NAMALWA (cell line): ENCODE results near the gene FOXP1.

Experiments
- DNase-seq: peaks from one replicate; pipeline ENCODE4 v3.0.0-alpha.2; 2015; ENCODE audit warnings: low spot score

FOXP1 gene

DNA sequence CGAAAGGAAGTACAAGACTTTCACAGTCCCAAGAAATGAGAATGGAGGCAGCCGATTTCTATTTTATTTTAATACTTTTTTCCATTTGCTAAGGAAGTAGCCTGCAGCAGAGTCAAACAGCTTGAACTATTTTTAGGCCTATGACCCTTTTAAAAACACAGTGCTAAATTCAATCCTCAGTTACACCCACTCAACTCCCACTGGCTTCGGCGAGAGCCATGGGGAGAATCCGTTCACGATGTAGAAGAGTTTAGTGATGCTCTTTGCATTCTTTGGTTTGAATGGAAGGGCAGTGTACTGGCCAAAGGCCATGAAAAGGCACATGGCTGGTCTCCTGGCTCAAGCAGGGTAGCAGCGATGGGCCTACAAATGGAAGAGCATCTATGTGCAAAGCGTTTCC lies 343.5 kb downstream of the FOXP1 start:
- DNase-seq: no peak

DNA sequence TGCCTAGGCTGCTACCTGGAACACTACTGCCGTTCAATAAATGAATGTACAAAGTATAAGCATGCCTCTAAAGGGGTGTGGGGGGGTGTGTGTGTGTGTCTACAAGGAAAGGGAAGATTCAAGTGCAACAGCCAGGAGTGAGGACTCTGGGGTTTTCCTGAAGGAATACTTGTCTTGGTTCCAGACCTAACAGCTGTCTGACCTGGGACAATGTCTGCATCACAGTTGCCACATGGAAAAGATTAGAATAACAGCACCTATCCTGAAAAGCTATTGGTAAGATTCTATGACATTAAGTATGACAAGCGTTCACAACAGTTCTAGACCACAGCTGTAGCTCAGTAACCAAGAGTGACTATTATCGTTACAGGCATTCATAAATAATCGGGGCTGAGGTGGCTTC lies 345.2 kb downstream of the FOXP1 start:
- no peak for DNase-seq

DNA sequence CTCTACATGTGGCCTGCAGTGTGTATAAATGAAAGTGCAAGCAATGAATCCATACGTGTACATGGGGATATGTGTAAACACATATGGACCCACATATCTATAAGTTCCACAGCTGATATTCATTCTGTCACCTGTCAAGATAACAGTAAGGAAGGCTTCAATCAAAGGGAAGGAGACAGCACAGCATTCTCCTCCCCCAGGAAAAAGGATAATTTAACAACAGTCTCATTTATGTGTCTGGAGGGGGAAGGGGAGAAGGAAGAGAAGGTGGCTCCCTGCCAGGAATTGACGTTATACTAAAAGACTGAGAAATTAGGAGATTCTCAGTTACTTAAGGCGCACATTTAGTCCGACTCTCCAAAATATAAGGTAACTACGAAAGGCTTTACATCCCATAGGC lies 345.9 kb downstream of the FOXP1 start:
- DNase-seq: no peak

DNA sequence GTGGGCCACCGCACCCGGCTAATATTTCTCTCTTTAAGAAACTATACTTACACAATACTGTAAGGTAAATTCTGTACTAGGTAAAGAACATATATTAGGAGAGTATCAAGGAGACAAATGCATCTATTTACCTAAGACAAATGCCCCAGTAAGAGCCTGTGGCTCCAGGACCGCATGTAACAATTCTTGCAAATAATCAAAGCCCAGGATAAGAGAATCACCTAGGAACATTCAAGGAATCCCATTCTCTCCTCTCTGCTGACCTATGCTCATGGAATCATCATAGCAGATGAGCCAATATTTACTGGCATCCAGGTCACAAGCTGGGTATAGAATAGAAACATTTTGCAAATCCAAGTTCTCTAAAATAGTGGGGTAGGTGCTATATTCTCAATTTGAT lies 347.7 kb downstream of the FOXP1 start:
- DNase-seq: no peak

DNA sequence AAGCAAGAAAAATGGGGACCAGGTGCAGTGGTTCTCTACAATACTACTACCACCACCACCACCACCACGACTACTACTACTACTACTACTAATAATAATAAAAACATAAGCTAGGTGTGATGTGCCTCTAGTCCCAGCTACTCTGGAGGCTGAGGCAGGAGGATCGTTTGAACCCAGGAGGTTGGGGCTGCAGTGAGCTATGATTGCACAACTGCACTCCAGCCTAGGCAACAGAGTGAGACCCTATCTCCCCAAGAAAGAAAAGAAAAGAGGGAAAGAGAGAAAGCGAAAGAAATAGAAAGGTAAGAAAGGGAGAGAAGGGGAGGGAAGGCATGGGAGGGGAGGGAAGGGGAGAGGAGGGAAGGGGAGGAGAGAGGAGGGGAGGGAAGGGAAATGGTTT lies 350.6 kb downstream of the FOXP1 start:
- no peak for DNase-seq

DNA sequence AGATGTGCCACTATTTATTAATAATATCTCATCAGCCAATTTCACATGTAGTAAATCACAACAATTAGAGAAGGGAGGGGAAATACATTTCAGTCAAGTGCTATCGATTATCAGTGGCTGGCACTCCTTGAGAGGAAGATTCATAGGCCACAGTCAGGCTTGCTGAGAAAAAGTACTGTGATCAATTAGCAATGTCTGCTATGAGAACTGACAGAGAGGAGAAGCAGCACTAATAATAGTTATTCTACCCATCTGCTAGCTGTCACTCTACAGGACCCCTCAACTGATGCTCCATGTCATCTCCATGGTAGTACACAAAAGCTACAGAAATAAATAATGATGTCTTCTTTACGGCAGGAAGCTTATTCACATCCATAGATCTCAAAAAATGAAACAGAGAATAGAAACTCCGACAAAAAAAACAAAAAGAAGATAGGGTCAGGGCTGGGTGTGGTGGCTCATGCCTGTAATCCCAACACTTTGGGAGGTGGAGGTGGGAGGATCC lies 351.3 kb downstream of the FOXP1 start:
- DNase-seq: no peak

DNA sequence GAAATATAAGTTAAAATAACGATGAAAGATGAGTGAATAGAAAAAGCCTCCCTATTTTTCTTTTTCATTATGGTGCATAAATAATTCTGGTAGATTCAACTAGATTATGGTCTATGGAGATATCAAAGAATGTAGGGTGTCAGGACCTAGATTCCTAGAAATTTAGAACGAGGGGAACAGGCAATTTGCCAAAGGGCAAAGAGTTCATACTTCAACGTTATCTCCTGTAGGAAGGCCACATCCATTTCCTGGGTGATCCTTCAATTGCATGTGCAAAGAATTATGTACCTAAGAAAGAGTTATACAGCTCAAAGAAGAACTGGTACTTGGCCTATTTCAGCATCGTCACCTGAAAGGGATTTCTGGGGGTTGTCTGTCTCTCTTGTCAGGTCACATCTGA lies 351.8 kb downstream of the FOXP1 start:
- no peak for DNase-seq

DNA sequence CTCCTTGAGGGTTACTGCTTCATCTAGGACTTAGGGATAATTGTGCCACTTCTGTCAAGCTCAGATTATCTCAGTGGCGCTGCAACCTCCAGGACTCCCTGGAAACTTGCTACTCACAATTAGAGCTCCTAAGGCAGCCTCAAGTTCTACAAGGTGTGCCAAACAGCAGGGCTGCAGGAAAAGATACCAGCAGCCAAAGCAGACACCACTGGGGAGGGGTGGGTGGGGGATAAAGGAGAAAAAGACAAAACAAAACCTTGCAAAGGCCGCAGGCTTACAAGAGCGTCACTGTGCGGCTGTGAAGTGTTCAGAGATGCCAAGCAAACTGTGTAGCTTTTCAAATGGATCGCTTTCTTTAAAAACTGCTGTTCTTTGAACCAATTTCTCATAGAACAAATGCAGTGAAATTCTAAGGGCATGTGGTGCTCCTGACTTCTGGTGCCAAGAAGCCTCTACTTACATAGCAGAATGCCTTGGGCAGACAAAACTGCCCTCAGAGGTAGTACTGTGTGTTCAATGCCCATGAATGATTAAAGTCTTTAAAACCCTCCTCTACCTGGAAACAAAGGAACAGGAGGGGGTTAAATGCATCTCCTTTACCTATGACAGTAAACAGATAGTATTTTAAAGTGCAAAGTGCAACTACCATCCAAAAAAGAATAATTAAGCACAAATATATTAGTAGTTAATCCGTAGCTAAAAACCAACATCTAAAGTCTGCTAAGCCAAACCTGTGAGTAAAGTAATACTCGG lies 353.4 kb downstream of the FOXP1 start:
- no peak for DNase-seq

DNA sequence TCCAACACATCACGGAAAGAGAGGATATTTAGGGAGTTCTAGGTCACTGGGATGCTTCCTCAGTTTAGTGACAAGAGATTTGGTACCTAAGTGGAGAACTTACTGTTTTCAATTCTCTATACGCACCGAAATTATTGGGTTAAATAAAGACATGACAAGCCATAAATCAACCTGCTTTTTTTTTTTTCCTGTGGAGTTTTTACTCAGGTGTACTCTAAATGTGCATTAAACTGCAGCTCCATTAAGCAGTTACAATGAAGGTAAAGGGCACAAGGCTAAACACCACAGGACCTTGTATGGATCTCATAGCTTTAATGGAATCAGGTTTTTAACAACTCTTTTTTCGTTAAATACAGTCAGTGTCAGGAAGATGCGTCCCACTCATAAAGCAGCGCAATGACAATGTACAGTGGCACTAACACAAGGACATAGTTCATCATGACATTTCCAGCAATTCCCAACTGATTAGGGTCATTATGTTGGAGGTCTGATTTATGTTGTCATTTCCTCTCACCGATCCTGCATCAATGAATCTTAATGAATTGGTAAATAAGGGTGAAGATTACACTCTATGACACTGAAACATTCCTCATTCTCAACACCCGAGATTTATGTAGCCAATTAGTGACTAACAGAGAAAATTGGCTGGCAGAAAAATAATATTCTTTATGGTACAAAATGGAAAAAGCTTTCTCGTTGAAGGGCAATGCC lies 355.2 kb downstream of the FOXP1 start:
- no peak for DNase-seq

DNA sequence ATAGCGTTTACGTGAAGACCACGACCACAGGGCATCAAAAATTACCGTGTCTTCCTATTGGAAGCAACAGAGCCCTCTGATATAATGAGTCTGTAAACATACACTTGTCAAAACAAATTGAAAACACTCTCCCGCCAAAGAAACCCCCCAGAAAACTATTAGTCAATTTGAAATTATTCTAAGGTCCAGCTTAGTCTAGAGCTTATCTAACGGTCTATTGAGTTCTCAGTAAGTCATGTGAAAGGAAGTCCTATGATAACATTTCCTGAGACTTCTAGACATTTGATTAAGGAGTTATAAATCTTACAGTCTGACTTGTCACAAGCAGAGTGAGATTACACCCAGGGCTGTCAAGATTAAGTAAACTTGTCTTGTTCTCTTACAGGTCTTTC lies 356.3 kb downstream of the FOXP1 start:
- DNase-seq: no peak

DNA sequence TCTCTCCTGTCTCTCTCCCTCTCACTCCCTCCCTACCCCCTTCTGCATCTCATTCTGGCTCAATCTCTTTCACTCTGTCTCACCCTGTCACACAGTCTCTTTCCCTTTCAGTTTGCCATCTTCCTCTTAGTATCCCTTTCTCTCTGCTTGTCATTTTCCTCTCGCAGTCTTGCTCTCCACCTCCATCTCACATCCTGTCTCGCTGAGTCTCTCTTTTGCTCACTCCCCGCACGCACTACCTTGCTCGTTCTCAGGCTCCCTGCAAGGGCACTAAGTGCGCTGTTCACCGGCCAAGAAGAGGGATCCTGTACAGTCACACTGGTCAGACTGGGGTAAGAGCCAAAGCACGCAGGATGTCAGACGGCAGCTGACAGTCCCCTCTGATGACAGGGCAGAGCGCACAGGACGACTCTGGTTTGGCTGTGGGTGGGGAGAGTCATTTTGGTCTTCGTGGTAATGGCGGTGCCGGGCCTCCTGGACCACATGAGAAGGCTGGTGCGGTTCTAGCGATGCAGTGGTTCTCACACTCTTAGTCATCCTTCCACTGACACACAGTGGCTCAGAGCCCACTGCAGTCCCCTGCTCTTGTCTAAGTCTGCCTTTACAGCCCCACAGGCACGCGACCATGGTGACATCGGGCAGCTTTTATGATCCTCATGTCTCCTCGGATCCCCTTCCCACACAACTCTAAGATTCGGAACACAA lies 356.8 kb downstream of the FOXP1 start:
- no peak for DNase-seq

DNA sequence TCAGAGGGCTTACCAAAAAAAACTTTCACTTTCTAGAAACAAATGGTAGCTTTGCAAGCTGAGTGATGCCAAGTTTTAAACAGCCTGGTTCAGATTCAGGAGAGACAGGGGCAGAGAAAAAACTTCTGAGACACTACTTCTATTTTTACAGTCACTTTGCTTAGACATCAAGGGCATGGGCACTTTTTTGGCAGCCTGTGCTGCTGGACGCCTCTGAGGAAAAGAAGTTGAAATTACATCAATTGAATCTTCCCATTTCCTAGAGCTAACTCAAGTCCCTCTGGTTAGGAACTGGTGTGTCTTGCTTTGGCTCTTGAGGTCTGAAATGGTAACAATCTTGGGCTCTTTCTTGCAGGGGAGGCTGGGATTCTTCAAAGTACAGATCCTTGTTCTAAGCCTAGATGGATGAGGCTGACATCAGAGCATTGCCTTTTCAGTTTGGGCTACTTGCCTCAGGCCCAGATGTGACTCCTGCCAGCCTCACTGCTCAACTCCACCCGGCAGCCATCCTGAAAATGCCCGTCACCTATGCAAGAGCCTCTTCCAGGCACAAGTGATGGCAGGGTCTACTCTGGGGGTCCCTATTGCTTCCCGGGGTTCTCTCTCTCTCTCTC lies 357.5 kb downstream of the FOXP1 start:
- no peak for DNase-seq

DNA sequence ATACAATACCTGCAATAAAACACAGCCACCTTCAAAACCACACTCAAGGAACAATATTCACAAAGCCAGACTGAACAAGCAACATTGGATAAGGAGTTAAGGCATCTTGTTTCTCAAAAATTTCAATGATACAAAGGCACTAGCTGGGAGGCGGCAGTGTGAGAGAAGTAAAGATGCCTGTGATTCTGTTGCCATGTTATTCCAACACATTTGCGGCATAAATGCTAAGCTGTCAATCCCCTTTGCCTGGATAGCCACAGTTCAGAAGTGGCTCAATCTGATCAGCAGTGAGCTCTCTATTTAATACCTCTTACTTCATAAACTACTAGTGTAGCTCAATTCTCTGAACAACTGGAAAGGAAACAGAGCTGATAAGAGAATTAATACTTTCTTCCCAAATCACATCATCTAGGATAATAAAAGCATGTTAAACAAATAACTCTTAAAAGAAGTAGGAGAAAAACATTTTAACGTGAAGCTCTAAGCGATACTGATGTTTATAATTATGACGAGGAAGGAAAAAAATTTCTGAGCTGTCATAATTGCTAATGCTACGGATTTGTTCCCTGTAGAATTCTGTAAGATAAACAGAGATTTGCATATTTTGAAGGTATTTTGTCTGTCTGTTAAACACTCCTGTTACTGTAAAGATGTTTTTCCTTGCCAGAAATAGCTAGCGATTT lies 358.4 kb downstream of the FOXP1 start:
- no peak for DNase-seq

DNA sequence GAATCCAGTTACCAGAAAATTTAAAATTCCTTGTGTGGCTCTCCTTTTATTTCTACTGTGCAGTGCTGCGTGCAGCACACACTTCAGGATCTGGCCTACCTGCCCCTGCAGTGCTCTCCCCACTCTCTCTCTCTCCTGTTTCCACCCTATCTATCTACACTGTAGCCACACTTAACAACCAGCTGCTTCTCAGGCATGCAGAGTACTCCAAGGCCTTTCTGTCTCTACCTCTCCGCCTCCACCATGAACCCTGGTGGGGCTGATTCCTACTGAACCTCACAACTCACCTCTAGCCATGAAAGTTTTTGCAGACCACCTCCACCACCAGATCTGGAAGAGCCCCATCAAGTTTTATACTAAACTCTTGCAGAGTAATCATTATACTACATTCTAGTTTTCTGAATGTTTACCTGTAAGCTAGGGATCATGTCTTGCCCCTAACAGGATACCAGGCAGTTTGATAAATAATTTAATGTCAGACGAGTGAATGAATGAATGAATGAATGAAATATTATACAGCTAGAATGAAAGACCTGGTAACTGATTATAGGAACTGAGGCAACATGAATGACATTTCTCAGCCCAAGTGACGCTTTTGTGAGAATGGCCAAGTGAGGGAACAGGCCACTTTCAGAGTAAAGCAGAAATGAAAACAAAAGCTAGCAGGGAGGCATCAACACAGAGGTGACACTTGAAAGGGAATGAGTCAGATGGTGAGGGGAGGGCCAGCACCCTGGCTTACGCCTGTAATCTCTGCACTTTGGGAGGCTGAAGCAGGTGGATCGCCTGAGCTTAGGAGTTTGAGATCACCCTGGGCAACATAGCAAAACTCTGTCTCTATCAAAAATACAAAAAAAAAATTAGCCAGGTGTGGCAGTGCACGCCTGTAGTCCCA lies 363.5 kb downstream of the FOXP1 start:
- no peak for DNase-seq

DNA sequence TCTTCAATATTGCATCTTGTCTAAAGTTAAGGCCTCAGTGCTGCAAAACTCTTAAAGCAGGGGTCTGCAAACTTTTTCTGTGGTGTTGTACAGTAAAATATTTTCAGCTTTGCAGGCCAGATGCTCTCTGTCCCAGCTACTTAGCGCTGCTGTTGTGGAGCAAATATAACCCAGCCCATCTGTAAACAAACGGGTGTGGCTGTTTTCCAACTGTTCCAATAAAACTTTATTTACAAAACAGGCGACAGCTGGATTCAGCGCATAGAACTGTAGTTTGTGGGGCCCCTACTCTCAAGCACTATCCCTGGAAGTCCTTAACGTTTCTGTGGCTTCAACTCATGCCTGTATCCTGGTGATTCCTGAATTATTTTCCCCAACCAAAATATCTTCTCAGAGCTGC lies 365.0 kb downstream of the FOXP1 start:
- no peak for DNase-seq

DNA sequence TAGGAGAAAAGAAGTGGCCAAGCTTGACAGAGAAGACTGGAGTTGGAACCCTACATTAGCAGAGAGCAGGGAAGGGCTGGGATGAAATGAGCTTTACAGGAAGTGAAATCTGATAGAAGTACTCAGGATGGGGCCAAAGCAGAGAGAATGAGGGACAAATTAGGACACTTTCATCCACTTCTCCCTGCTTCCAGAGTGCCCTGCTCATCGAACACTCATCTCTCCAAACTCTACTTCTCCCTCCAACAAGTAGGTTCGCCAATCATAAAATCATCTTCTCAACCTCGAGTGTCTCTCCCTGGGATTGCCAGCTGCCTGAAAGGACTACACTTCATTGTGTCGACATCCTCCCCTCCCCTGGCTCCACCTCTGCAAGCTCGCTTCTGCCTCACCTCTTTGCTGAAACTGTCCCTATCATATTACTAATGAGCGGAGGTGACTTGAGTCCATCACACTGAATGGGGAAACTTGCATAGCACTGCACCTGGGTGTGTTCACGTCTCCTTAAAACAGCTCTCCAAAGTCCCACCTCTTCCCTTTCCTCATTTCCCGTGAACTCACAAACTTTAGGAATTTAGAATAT lies 365.8 kb downstream of the FOXP1 start:
- DNase-seq: no peak

DNA sequence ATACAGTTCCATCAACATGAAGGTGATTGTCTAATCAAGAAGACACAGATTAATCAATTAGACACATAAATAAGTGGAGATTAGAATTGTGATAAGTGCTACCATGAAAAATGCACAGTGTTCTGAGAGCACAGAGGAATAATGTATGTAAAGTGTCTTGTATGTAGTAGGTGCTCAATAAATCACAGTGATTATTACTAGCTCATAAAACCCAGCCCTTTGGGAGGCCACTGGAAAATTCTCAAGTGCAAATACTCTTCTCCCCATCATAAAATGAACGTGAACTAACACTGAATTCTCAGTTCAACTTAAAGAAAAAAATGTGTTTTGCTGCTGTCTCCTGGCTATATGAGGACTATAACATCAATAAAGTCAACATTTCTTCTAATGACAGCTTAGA lies 368.2 kb downstream of the FOXP1 start:
- no peak for DNase-seq

DNA sequence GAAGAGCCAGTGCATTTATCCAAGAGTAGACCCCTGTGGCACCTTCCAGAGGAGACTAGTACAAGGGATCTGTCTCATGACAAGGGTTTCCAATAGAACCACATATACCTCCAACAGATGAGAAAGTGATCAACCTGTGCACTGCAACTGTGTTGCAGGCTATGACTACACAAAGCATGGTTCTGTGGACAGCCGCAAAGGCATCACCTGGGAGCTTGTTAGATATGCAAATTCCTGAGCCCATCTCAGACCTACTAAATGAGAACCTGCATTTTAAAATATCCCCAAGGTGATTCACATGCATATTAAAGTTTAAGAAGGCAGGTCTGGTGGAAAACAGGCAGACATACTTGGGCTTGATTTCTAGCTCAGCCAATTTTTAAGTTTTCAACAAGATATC lies 368.7 kb downstream of the FOXP1 start:
- no peak for DNase-seq

DNA sequence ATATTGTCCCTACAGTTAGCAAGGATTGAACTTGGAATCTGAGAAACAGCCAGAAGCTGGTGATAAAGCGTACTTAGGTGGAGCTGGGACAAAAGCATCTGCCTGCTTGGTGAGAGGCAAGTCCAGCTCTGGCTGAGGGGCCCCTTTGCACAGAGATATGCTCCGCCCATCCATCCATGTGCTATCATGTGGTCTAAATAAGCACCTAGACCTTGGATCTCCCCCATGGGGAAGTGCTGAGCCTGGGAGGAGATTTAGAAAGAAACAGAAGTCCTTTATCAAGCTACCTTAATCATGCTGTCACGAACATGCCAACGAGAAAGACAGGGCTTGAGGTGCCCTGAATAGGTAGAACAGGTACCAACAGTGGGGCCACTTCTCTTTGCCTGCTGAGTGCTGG lies 369.5 kb downstream of the FOXP1 start:
- DNase-seq: no peak

DNA sequence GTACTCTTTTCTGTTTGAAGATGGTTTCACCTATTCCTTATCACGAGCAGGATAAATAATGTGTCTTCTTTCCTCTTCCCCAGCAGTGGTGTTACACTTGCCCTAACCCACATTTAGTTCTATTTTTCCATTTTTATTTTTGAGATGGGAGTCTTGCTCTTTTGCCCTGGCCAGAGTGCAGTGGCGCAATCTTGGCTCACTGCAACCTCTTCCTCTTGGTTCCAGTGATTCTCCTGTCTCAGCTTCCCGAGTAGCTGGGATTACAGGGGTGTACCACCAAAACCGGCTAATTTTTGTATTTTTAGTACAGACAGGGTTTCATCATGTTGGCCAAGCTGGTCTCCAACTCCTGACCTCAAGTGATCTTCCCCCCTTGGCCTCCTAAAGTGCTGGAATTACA lies 372.4 kb downstream of the FOXP1 start:
- DNase-seq: no peak
